Activated CD8-positive, alpha-beta memory T cell treated with anti-CD3 and anti-CD28 coated beads for 1 hour (primary cell): Measurements from ENCODE around the gene SLC8A2.

Experiments
- DNase-seq, 2 donors: peaks; one replicate each; pipeline ENCODE4 v3.0.0-alpha.2; 2020; ENCODE audit warnings: low read depth in 1 of 2; ENCODE audit errors: extremely low read depth in 1 of 2

Gene SLC8A2

GRCh38 chr19:47506459-47506858, 34.8 kb upstream of the SLC8A2 start:
- DNase-seq, result no peak

- no peak for DNase-seq
Observed at GRCh38 chr19:47505506-47505905, 33.8 kb upstream of the SLC8A2 start.

- DNase-seq, result no peak
Observed at GRCh38 chr19:47503826-47504150, 32.1 kb upstream of the SLC8A2 start.

- no peak for DNase-seq
Observed at GRCh38 chr19:47503130-47503825, 31.6 kb upstream of the SLC8A2 start.

GRCh38 chr19:47499863-47500830, 28.5 kb upstream of the SLC8A2 start:
- DNase-seq, result no peak

GRCh38 chr19:47499371-47499770, 27.7 kb upstream of the SLC8A2 start:
- no peak for DNase-seq

- no peak for DNase-seq
Observed at GRCh38 chr19:47498561-47498960, 26.9 kb upstream of the SLC8A2 start.

- no peak for DNase-seq
Observed at GRCh38 chr19:47497821-47498520, 26.3 kb upstream of the SLC8A2 start.

GRCh38 chr19:47497050-47497766, 25.5 kb upstream of the SLC8A2 start:
- no peak for DNase-seq

- no peak for DNase-seq
Observed at GRCh38 chr19:47495478-47496372, 24.0 kb upstream of the SLC8A2 start.

GRCh38 chr19:47494729-47495128, 23.0 kb upstream of the SLC8A2 start:
- DNase-seq, result no peak

GRCh38 chr19:47494211-47494547, 22.5 kb upstream of the SLC8A2 start:
- no peak for DNase-seq

GRCh38 chr19:47493378-47494210, 21.9 kb upstream of the SLC8A2 start:
- no peak for DNase-seq

- DNase-seq, result no peak
Observed at GRCh38 chr19:47492571-47493377, 21.1 kb upstream of the SLC8A2 start.

GRCh38 chr19:47492137-47492533, 20.4 kb upstream of the SLC8A2 start:
- DNase-seq, result no peak

- no peak for DNase-seq
Observed at GRCh38 chr19:47491358-47492136, 19.9 kb upstream of the SLC8A2 start.

GRCh38 chr19:47490847-47491246, 19.2 kb upstream of the SLC8A2 start:
- no peak for DNase-seq

- DNase-seq, result no peak
Observed at GRCh38 chr19:47490031-47490430, 18.3 kb upstream of the SLC8A2 start.
